ENCODE measurements around the gene TIMM17A. TPM values are rescaled to one million over a fixed set of nuclear protein-coding genes. Genes with fewer than 3 reads are reported as not detected.

The TIMM17A gene
- total and polyA plus RNA-seq, 2 donors (not counting 1 experiment from before 2014, with no cell fraction given) = 47.7 to 103 TPM

- H3K27me3 ChIP-seq (ENCODE audit: control insufficient read depth, insufficient read depth, low read length) = peaks cover 4% of the 10 kb centered on the region
- H3K36me3 ChIP-seq (ENCODE audit: control insufficient read depth, insufficient read depth, low read length) = no peaks in the 10 kb centered on the region
- DNase-seq (ENCODE audit: low read depth in 2 of 2) = no peak
- H4K20me1 ChIP-seq (ENCODE audit: control insufficient read depth, extremely low read depth, insufficient read depth, low read length) = no peaks in the 10 kb centered on the region
- TF ChIP-seq CTCF (conservative IDR thresholded peaks at IDR 0.05 in 1 of 2, IDR thresholded peaks at IDR 0.05 in 1 of 2; ENCODE audit: low read depth in 1 of 2, low read length in 2 of 2) = no peak
- no peak overlapping the region for H3K9ac ChIP-seq (ENCODE audit: insufficient read depth, low read length)
- no peaks in the 10 kb centered on the region for H3K4me1 ChIP-seq (ENCODE audit: control insufficient read depth, extremely low read depth, insufficient read depth, low read length)
- H3K9me3 ChIP-seq (ENCODE audit: control insufficient read depth, insufficient read depth, low read depth, low read length) = no peaks in the 10 kb centered on the region
- no peaks in the 10 kb centered on the region for H3K79me2 ChIP-seq (ENCODE audit: control insufficient read depth, insufficient read depth, low read length)
- H3K4me2 ChIP-seq (ENCODE audit: extremely low read depth, insufficient read depth, low read length) = no peak overlapping the region
- H2AFZ ChIP-seq (ENCODE audit: low read length) = no peak overlapping the region
- H3K4me3 ChIP-seq (replicated peaks in 1 of 4; ENCODE audit: control extremely low read depth in 1 of 4, insufficient read depth in 1 of 4, low read depth in 3 of 4, low read length in 4 of 4) = no peak overlapping the region
- H3K27ac ChIP-seq (ENCODE audit: insufficient read depth, low read length) = no peak overlapping the region
Measured at GRCh38 chr1:202011994-202012393, 56.7 kb downstream of the TIMM17A start.

- no peaks in the 10 kb centered on the region for H3K4me1 ChIP-seq (ENCODE audit: control insufficient read depth, extremely low read depth, insufficient read depth, low read length)
- H3K9me3 ChIP-seq (ENCODE audit: control insufficient read depth, insufficient read depth, low read depth, low read length) = no peaks in the 10 kb centered on the region
Measured at GRCh38 chr1:202012544-202013478, 57.5 kb downstream of the TIMM17A start.

GRCh38 chr1:202013603-202014002 lies 58.3 kb downstream of the TIMM17A start:
- Histone ChIP-seq H2AFZ (ENCODE audit: low read length) (no peak overlapping the region), H3K79me2 (ENCODE audit: control insufficient read depth, insufficient read depth, low read length) (no peaks in the 10 kb centered on the region), H4K20me1 (ENCODE audit: control insufficient read depth, extremely low read depth, insufficient read depth, low read length) (no peaks in the 10 kb centered on the region), H3K9ac (ENCODE audit: insufficient read depth, low read length) (no peak overlapping the region), H3K4me3 (replicated peaks in 1 of 4; ENCODE audit: control extremely low read depth in 1 of 4, insufficient read depth in 1 of 4, low read depth in 3 of 4, low read length in 4 of 4) (no peak overlapping the region), H3K27ac (ENCODE audit: insufficient read depth, low read length) (no peak overlapping the region), H3K4me1 (ENCODE audit: control insufficient read depth, extremely low read depth, insufficient read depth, low read length) (no peaks in the 10 kb centered on the region), H3K36me3 (ENCODE audit: control insufficient read depth, insufficient read depth, low read length) (no peaks in the 10 kb centered on the region), H3K27me3 (ENCODE audit: control insufficient read depth, insufficient read depth, low read length) (peaks cover 5% of the 10 kb centered on the region), H3K9me3 (ENCODE audit: control insufficient read depth, insufficient read depth, low read depth, low read length) (no peaks in the 10 kb centered on the region), H3K4me2 (ENCODE audit: extremely low read depth, insufficient read depth, low read length) (no peak overlapping the region)
- no peak for TF ChIP-seq CTCF (conservative IDR thresholded peaks at IDR 0.05 in 1 of 2, IDR thresholded peaks at IDR 0.05 in 1 of 2; ENCODE audit: low read depth in 1 of 2, low read length in 2 of 2)
- TF ChIP-seq EZH2 (IDR thresholded peaks at IDR 0.05; ENCODE audit: low read length, missing control alignments) = no peak
- DNase-seq (ENCODE audit: low read depth in 2 of 2) = no peak

More at GRCh38 chr1:202012544-202013478, 57.5 kb downstream of the TIMM17A start:
- Histone ChIP-seq H4K20me1 (ENCODE audit: control insufficient read depth, extremely low read depth, insufficient read depth, low read length) (no peaks in the 10 kb centered on the region), H3K27me3 (ENCODE audit: control insufficient read depth, insufficient read depth, low read length) (peaks cover 4% of the 10 kb centered on the region), H3K79me2 (ENCODE audit: control insufficient read depth, insufficient read depth, low read length) (no peaks in the 10 kb centered on the region), H2AFZ (ENCODE audit: low read length) (no peak overlapping the region), H3K4me2 (ENCODE audit: extremely low read depth, insufficient read depth, low read length) (no peak overlapping the region), H3K27ac (ENCODE audit: insufficient read depth, low read length) (no peak overlapping the region), H3K36me3 (ENCODE audit: control insufficient read depth, insufficient read depth, low read length) (no peaks in the 10 kb centered on the region), H3K9ac (ENCODE audit: insufficient read depth, low read length) (no peak overlapping the region), H3K4me3 (replicated peaks in 1 of 4; ENCODE audit: control extremely low read depth in 1 of 4, insufficient read depth in 1 of 4, low read depth in 3 of 4, low read length in 4 of 4) (no peak overlapping the region)
- DNase-seq (ENCODE audit: low read depth in 2 of 2) = no peak
- TF ChIP-seq EZH2 (IDR thresholded peaks at IDR 0.05; ENCODE audit: low read length, missing control alignments) (no peak), CTCF (conservative IDR thresholded peaks at IDR 0.05 in 1 of 2, IDR thresholded peaks at IDR 0.05 in 1 of 2; ENCODE audit: low read depth in 1 of 2, low read length in 2 of 2) (no peak)

All from fibroblast of lung (primary cell).